Kidney epithelial cell (primary cell): Measurements from ENCODE around the gene IFT43. TPM values are rescaled to one million over a fixed set of nuclear protein-coding genes. Genes with fewer than 3 reads are reported as not detected.

Source experiments
- DNase-seq: peaks from one replicate; pipeline ENCODE4 v3.0.0-alpha.2; 2010; ENCODE audit warnings: low read depth
- H3K27me3 ChIP-seq: 2 replicates; pipeline ENCODE4 v1.6.0; 2011; ENCODE audit warnings: low read length; ENCODE audit not compliant: control insufficient read depth, insufficient read depth
- H3K36me3 ChIP-seq: 2 replicates; pipeline ENCODE4 v1.5.1; 2011; ENCODE audit warnings: low read length; ENCODE audit not compliant: control insufficient read depth, insufficient read depth
- H3K4me3 ChIP-seq: 2 replicates; pipeline ENCODE4 v1.5.1; 2011; ENCODE audit warnings: low read depth, mild to moderate bottlenecking, control low read depth, low read length
- total RNA-seq: library from RNA; depleted of rRNA; stranded (reverse); fragments of >200 nt; gene quantifications from 2 replicates; pipeline ENCODE4 v1.2.3, GENCODE V29; 2015
- TF ChIP-seq, protein P1 (sequence below): IDR thresholded peaks from 2 replicates; pipeline ENCODE4 v1.5.1; 2011; ENCODE audit warnings: mild to moderate bottlenecking, moderate library complexity, low read length, control low read depth, inconsistent platforms; ENCODE audit not compliant: insufficient read depth, poor library complexity, severe bottlenecking

The IFT43 gene
- total RNA-seq, 1 donor from 2014 or later, result 48.9 TPM

DNA sequence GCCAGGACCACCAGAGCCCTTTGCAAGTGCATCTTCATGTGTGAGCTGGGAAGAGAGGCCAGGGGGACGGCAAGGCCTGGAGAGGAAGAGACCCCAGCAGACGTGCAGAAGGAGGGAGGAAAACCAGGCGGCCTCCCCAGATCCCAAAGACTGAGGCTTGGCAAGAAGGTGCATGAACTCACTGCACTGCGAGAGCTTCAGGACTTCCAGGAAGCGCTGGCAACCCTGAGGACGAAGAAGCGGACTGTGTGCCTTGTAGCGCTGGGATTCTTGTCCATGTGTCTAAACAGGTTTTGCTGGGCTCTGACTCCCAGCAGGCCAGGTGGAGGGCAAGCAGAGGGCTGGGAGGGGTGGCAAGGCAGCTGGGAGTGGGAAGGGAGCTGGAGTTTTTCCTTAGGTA is 4.7 kb upstream of the IFT43 start:
- H3K27me3 ChIP-seq, result peaks cover 3% of the 10 kb centered on the region
- no peak overlapping the region for H3K4me3 ChIP-seq
- no peaks in the 10 kb centered on the region for H3K36me3 ChIP-seq
- TF ChIP-seq, protein P1, sequence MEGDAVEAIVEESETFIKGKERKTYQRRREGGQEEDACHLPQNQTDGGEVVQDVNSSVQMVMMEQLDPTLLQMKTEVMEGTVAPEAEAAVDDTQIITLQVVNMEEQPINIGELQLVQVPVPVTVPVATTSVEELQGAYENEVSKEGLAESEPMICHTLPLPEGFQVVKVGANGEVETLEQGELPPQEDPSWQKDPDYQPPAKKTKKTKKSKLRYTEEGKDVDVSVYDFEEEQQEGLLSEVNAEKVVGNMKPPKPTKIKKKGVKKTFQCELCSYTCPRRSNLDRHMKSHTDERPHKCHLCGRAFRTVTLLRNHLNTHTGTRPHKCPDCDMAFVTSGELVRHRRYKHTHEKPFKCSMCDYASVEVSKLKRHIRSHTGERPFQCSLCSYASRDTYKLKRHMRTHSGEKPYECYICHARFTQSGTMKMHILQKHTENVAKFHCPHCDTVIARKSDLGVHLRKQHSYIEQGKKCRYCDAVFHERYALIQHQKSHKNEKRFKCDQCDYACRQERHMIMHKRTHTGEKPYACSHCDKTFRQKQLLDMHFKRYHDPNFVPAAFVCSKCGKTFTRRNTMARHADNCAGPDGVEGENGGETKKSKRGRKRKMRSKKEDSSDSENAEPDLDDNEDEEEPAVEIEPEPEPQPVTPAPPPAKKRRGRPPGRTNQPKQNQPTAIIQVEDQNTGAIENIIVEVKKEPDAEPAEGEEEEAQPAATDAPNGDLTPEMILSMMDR, result no peak
- DNase-seq, result no peak

DNA sequence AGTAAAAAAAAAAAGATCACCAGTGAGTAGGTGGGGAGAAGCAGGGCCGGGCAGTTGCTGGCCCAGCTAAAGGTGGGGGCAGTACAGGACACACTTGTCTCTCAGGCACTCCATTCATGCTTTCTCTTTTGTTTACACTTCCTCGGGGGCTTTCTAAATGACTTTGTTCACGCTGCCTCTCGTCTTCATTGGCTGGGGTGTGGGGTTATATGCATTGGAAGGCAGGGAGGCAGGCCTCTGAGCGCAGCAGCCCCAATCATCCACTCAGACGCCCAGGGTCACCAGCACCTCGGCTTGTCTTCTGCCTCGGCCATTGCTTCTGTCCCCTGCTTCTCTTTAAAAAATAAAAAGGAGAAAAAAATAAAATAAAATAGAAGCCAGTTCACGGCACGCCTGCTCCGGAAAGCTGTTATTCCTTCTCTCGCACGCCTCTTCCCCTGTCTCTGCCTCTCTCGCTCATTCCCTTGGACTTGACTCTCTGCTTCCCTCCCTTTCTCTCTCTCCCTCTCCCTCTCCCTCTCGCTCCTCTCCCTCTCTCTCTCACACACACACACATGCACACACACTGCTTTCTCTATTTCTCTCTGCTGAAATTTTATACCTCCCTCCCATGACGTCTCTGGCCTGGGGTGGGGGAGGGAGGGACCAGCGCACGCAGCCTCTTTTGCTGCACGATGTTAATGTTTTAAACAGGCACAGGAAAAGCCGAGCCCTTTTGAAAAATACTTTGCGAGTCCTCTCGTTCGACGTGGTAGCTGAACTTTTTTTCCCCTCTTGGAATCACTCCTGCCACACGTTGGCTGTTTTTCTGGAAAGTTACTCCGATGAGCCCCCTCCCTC is 3.9 kb upstream of the IFT43 start, which contains the start of gene TGFB3:
TSS of gene TGFB3 (minus strand) at position 570 of the 840 bp plus-strand sequence. CDS start 1,102 bp downstream, outside the sequence.
- H3K36me3 ChIP-seq, result no peaks in the 10 kb centered on the region
- TF ChIP-seq, protein P1, result no peak
- peaks cover 3% of the 10 kb centered on the region for H3K27me3 ChIP-seq
- DNase-seq, result peak; percentile 57
- peak within 1 kb of the TSS; percentile 67 for H3K4me3 ChIP-seq

DNA sequence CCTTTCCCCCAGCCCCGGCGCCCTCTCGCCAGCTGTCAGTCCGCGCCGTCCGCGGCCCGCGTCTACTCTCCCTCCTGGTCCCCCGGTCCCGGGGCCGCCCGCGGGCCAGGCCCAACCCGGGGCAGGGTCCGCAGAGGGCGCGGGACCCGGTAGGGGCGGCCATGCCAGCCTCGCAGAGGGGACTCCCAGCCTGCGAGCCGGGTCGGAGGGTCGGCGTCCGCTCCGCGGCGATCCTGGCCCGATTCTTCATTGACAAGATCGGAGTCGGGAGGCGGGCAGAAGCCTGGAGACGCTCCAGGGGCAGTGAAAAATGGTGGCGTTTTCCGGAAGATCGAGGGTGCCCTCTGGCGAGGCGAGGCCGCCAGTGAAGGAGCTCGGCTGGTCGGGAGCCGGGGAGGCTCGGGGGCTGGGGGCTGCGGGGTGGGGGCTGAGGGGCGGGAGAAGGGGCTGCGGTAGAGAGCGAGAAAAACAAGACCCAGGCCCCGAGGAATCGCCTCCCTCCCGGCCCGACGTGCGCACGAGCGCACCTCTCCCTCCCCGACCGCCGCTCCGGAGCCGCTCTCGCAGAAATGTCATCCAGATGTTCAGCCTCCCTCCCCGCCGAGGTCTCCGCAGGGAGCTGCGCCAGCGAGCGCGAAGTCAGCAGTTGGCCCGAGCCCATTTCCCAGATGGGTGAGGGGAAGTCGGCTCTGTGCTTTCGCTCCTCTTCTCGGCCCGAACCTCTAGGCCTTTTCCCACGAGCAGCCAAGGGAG is 3.1 kb upstream of the IFT43 start:
- DNase-seq, result no peak
- Histone ChIP-seq H3K4me3 (peak overlapping the region; percentile 67), H3K36me3 (no peaks in the 10 kb centered on the region), H3K27me3 (peaks cover 3% of the 10 kb centered on the region)
- TF ChIP-seq, protein P1, result peak; percentile 69

DNA sequence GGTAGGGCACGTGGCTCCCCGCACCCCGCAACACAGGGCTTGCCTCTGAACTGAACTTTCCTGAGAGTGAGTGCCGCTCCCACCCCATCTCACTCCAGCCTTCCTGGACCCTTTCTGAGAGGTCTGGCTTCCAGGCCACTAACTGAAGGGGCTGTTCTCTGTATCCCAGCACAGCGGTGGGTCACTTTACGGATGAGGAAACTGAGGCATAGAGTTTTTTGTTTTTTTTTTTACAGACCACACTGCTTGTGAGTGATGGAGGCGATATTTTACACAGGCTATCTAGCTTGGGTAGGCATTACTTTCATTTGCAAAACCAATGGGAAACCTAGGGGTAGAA is 2.6 kb upstream of the IFT43 start:
- TF ChIP-seq, protein P1, result no peak
- H3K36me3 ChIP-seq, result no peaks in the 10 kb centered on the region
- H3K4me3 ChIP-seq, result peak overlapping the region; percentile 67
- no peak for DNase-seq
- peaks cover 3% of the 10 kb centered on the region for H3K27me3 ChIP-seq

DNA sequence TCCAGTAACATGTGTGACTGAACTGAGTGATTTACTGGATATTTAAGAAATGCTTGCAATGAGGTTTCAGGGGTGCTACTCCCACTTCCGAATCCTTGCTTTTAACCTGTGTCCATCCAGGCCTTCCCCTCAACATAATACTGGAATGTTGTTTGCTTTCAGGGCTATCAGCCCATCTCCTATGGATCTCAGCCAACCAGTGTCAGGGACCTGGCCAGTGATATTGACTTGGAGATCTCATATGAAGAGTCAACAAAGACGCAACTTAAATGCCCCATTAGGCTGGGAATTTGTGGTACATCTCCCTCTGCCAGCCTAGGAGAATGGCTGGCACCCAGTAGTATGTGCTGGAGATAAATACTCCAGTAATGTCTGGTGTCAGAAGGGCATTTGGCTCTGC is 889 bp upstream of the IFT43 start:
- TF ChIP-seq, protein P1, result no peak
- no peak for DNase-seq
- Histone ChIP-seq H3K27me3 (peaks cover 3% of the 10 kb centered on the region), H3K4me3 (no peak overlapping the region), H3K36me3 (no peaks in the 10 kb centered on the region)
